ENCODE data around the gene KAT6B.

The KAT6B gene

DNA sequence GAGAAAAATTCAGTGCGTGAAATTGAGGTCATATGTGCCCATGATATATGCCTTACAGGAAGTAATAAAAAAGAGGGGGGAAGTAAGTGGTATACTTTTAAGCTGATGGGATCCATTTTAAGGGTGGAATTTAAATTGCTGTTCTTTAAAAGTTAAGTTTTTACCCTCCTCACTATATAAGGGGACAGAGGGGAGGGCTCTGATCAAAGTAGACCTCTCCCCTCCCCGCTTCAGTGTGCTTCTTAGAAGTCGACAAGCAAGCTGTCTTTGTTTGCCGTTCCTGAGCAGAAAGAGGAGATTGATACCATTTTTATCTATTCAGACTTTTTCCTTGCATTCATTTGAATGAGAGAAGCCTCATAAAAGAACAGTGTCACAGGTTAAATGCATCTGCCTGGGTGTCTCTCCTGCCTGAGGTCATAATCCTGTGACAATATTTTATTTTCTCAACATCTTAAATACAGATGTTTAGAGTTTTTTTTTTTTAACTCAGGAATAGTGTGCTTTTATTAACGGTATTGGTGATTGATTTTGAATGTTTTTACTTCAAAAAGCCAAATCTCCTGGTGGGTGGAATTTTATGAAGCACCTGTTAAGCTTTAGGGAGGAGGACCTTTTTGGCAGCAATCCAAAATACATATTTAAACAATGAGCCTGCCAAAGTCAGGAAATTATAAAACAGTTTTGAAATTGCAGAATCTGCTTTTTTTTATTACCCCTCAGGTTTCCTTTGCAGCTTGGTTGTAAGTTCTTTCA lies 141.7 kb downstream of the KAT6B start:
- no peak overlapping the region for H3K4me3 ChIP-seq (ENCODE audit: low read depth, low read length)
- DNase-seq (ENCODE audit: low read depth), result no peak
- TF ChIP-seq, protein P1, sequence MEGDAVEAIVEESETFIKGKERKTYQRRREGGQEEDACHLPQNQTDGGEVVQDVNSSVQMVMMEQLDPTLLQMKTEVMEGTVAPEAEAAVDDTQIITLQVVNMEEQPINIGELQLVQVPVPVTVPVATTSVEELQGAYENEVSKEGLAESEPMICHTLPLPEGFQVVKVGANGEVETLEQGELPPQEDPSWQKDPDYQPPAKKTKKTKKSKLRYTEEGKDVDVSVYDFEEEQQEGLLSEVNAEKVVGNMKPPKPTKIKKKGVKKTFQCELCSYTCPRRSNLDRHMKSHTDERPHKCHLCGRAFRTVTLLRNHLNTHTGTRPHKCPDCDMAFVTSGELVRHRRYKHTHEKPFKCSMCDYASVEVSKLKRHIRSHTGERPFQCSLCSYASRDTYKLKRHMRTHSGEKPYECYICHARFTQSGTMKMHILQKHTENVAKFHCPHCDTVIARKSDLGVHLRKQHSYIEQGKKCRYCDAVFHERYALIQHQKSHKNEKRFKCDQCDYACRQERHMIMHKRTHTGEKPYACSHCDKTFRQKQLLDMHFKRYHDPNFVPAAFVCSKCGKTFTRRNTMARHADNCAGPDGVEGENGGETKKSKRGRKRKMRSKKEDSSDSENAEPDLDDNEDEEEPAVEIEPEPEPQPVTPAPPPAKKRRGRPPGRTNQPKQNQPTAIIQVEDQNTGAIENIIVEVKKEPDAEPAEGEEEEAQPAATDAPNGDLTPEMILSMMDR (IDR thresholded peaks at IDR 0.05; ENCODE audit: low read depth, low read length, missing control alignments), result no peak

DNA sequence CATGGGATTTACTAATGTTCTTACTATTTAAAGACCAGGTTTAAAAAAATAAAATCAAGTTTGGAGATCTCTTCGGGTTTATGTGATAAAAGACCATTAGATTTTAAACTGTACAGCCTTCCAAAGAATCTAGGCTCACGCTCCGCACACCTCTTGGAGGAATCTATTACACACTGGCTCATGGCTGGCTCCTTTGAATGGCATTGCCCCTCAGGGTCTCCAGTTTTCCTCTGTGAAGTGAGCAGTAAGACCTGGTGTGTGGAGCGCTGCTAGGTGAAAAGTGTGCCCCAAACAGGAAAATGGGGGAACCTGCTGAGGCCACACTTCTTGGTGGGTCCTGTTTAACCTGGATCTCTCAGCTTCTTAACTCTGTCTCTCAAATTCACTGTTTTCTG lies 142.3 kb downstream of the KAT6B start:
- TF ChIP-seq, protein P1 (IDR thresholded peaks at IDR 0.05; ENCODE audit: low read depth, low read length, missing control alignments), result no peak
- no peak overlapping the region for H3K4me3 ChIP-seq (ENCODE audit: low read depth, low read length)
- DNase-seq (ENCODE audit: low read depth), result no peak

- TF ChIP-seq, protein P1 (IDR thresholded peaks at IDR 0.05; ENCODE audit: low read depth, low read length, missing control alignments), result no peak
- no peak for DNase-seq (ENCODE audit: low read depth)
These were observed 142.7 kb downstream of the KAT6B start for GRCh38 chr10:74969093-74969492.

DNA sequence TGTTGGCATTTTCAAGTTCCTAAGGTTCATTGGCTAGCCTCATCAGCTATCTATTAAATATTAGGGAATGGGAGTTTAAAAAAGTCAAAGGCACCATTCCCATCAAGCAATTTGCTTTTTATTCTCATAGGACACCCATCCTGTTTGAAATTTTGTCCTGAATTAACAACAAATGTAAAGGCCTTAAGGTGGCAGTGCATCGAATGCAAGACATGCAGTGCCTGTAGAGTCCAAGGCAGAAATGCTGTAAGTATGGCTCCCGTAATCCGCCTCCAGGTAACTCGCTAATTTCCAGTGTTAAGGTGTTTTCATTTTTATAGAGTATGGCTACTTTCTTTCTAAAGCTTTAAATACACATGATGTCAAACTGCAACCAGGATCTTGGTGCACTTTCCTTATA lies 143.1 kb downstream of the KAT6B start:
- TF ChIP-seq, protein P1 (IDR thresholded peaks at IDR 0.05; ENCODE audit: low read depth, low read length, missing control alignments), result no peak
- H3K4me3 ChIP-seq (ENCODE audit: low read depth, low read length), result no peak overlapping the region
- DNase-seq (ENCODE audit: low read depth), result no peak

More at GRCh38 chr10:74969093-74969492, 142.7 kb downstream of the KAT6B start:
- H3K4me3 ChIP-seq (ENCODE audit: low read depth, low read length), result no peak overlapping the region

DNA sequence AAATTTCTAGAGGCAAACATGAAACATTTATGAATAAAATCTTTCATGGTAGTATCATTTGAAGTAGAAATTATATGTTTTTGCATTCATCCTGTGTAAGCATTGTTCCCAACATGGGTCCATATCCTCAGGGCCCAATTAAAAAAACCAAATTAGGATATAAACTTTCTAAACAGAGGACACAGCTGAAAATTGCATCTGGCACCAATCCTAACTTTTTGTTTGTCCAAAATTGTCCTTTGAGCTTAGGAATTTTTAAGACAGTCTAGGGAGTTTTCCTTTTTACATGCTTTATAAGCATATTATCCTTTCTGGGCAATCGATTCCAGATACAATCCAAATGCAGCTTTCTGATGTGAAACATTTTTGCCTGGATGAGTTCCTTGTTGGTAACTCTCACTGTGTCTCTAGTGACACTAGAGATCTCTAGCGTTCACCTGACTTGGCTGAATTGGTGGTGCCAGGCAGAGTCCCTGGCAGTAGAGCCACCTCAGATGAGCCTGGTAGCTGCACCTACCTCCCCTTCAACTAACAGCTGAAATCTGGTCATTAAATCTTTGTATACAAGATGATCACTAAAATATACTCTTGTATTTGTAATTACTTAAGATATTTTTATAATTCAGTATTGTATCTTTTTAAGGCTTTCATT lies 147.5 kb downstream of the KAT6B start:
- TF ChIP-seq, protein P1 (IDR thresholded peaks at IDR 0.05; ENCODE audit: low read depth, low read length, missing control alignments), result no peak
- no peak for DNase-seq (ENCODE audit: low read depth)
- H3K4me3 ChIP-seq (ENCODE audit: low read depth, low read length), result no peak overlapping the region

DNA sequence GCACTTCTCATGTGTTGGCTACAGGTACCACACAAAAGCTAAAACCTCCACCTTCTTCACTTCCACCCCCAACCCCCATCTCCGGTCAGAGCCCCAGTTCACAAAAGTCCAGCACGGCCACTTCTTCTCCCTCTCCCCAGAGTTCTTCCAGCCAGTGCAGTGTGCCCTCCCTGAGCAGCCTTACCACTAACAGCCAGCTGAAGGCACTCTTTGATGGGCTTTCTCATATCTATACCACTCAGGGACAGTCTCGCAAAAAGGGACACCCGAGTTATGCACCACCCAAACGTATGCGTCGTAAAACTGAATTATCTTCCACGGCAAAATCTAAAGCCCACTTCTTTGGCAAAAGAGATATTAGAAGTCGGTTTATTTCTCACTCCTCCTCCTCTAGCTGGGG lies 149.4 kb downstream of the KAT6B start:
- no peak overlapping the region for H3K4me3 ChIP-seq (ENCODE audit: low read depth, low read length)
- DNase-seq (ENCODE audit: low read depth), result no peak
- TF ChIP-seq, protein P1 (IDR thresholded peaks at IDR 0.05; ENCODE audit: low read depth, low read length, missing control alignments), result no peak

All from GM12864 (cell line).